Measurements from ENCODE around the gene BMPER. TPM values are rescaled to one million over a fixed set of nuclear protein-coding genes. Genes with fewer than 3 reads are reported as not detected.

BMPER gene
- polyA plus RNA-seq, 1 of the 3 experiments (the other 2 are of a cell fraction): 20.0 TPM

DNA sequence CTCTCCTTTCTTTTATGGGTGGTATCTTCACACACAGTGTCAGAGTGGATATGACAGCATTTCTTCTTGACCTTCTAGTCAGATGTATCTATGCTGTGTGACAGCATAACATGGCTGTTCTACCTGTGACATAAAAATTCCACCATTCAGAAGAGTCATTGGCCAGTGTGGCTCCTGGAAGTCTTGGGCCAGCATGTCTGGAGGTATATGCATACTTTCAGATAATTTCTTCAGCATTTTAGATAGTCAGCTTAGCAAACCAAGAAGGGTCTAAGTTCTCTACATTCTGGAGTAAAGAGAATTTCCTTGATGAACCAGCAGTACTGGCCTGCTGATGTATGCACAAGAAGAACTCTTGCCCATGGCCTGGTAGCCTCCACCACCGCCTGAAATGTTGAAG is 179.3 kb downstream of the BMPER start:
- Histone ChIP-seq H4K20me1 (ENCODE audit: insufficient read depth) (no peaks in the 10 kb centered on the region), H3K36me3 (replicated peaks in 1 of 2; ENCODE audit: control insufficient read depth in 1 of 2, insufficient read depth in 2 of 2, low read length in 1 of 2) (no peaks in the 10 kb centered on the region), H3K9me2 (no peaks in the 10 kb centered on the region), H3F3A (replicated peaks; ENCODE audit: insufficient read depth) (peaks cover 27% of the 10 kb centered on the region), H3K4me2 (no peak overlapping the region), H3K27ac (ENCODE audit: low read depth in 2 of 2, low read length in 1 of 2) (no peak overlapping the region), H3K4me1 (ENCODE audit: control insufficient read depth in 1 of 2, insufficient read depth in 2 of 2, low read depth in 1 of 2, low read length in 1 of 2) (peaks cover 0 to 31% of the 10 kb centered on the region in 2 experiments; a peak in 2 of 4 replicates), H3K4me3 (ENCODE audit: low read depth in 2 of 2, low read length in 1 of 2) (no peak overlapping the region), H3K9ac (no peak overlapping the region), H3K9me3 (no peaks in the 10 kb centered on the region), H2AFZ (ENCODE audit: low read depth) (no peak overlapping the region), H3K27me3 (ENCODE audit: insufficient read depth) (no peaks in the 10 kb centered on the region), H3K79me2 (ENCODE audit: insufficient read depth) (no peaks in the 10 kb centered on the region)
- no peak for TF ChIP-seq YY1 (IDR thresholded peaks at IDR 0.05; ENCODE audit: low read depth)
- TF ChIP-seq GABPA (IDR thresholded peaks at IDR 0.05; ENCODE audit: low read depth): no peak
- no peak for TF ChIP-seq EZH2phosphoT487 (IDR thresholded peaks at IDR 0.05; ENCODE audit: borderline replicate concordance, low read depth)
- no peak for TF ChIP-seq ELF1 (IDR thresholded peaks at IDR 0.05)
- TF ChIP-seq TEAD4 (IDR thresholded peaks at IDR 0.05; ENCODE audit: borderline replicate concordance, insufficient read depth): no peak
- TF ChIP-seq NFIC (IDR thresholded peaks at IDR 0.05; ENCODE audit: borderline replicate concordance): no peak
- TF ChIP-seq POLR2AphosphoS5 (IDR thresholded peaks at IDR 0.05; ENCODE audit: low read depth, low read length): no peak
- TF ChIP-seq, protein P1, sequence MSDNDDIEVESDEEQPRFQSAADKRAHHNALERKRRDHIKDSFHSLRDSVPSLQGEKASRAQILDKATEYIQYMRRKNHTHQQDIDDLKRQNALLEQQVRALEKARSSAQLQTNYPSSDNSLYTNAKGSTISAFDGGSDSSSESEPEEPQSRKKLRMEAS (IDR thresholded peaks at IDR 0.05; ENCODE audit: low read depth): no peak
- TF ChIP-seq, protein P2, sequence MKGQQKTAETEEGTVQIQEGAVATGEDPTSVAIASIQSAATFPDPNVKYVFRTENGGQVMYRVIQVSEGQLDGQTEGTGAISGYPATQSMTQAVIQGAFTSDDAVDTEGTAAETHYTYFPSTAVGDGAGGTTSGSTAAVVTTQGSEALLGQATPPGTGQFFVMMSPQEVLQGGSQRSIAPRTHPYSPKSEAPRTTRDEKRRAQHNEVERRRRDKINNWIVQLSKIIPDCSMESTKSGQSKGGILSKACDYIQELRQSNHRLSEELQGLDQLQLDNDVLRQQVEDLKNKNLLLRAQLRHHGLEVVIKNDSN (IDR thresholded peaks at IDR 0.05; ENCODE audit: borderline replicate concordance, low read depth): no peak
- TF ChIP-seq, protein P3, sequence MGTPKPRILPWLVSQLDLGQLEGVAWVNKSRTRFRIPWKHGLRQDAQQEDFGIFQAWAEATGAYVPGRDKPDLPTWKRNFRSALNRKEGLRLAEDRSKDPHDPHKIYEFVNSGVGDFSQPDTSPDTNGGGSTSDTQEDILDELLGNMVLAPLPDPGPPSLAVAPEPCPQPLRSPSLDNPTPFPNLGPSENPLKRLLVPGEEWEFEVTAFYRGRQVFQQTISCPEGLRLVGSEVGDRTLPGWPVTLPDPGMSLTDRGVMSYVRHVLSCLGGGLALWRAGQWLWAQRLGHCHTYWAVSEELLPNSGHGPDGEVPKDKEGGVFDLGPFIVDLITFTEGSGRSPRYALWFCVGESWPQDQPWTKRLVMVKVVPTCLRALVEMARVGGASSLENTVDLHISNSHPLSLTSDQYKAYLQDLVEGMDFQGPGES (IDR thresholded peaks at IDR 0.05; ENCODE audit: low read depth, low read length): no peak
- TF ChIP-seq, protein P4, sequence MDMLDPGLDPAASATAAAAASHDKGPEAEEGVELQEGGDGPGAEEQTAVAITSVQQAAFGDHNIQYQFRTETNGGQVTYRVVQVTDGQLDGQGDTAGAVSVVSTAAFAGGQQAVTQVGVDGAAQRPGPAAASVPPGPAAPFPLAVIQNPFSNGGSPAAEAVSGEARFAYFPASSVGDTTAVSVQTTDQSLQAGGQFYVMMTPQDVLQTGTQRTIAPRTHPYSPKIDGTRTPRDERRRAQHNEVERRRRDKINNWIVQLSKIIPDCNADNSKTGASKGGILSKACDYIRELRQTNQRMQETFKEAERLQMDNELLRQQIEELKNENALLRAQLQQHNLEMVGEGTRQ (IDR thresholded peaks at IDR 0.05; ENCODE audit: borderline replicate concordance, low read depth, low read length): no peak
- TF ChIP-seq GATA2 (CRISPR knock-in tag; IDR thresholded peaks at IDR 0.05): no peak
- TF ChIP-seq JUND (IDR thresholded peaks at IDR 0.05): no peak
- TF ChIP-seq, protein P5, sequence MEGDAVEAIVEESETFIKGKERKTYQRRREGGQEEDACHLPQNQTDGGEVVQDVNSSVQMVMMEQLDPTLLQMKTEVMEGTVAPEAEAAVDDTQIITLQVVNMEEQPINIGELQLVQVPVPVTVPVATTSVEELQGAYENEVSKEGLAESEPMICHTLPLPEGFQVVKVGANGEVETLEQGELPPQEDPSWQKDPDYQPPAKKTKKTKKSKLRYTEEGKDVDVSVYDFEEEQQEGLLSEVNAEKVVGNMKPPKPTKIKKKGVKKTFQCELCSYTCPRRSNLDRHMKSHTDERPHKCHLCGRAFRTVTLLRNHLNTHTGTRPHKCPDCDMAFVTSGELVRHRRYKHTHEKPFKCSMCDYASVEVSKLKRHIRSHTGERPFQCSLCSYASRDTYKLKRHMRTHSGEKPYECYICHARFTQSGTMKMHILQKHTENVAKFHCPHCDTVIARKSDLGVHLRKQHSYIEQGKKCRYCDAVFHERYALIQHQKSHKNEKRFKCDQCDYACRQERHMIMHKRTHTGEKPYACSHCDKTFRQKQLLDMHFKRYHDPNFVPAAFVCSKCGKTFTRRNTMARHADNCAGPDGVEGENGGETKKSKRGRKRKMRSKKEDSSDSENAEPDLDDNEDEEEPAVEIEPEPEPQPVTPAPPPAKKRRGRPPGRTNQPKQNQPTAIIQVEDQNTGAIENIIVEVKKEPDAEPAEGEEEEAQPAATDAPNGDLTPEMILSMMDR (IDR thresholded peaks at IDR 0.05): no peak
- TF ChIP-seq FOSL2 (IDR thresholded peaks at IDR 0.05; ENCODE audit: borderline replicate concordance, low read depth): no peak
- TF ChIP-seq, protein P6, sequence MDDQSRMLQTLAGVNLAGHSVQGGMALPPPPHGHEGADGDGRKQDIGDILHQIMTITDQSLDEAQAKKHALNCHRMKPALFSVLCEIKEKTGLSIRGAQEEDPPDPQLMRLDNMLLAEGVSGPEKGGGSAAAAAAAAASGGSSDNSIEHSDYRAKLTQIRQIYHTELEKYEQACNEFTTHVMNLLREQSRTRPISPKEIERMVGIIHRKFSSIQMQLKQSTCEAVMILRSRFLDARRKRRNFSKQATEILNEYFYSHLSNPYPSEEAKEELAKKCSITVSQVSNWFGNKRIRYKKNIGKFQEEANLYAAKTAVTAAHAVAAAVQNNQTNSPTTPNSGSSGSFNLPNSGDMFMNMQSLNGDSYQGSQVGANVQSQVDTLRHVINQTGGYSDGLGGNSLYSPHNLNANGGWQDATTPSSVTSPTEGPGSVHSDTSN (IDR thresholded peaks at IDR 0.05): no peak
- no peak for TF ChIP-seq FOXJ3 (CRISPR knock-in tag; IDR thresholded peaks at IDR 0.05)
- TF ChIP-seq RFX5 (IDR thresholded peaks at IDR 0.05; ENCODE audit: low read length): no peak
- 83% methylated on average over 1 of the region's 1 CpG for WGBS (ENCODE audit: low lambda C conversion rate)
- ChIA-PET POLR2A (no interaction called here), CTCF (interaction anchor here (0.8 to 1.6 kb wide), 2 partner anchors 50 to 236 kb away, joined by 3 to 4 read pairs; no protein-coding TSS in a partner anchor)
- no peak for DNase-seq
